GM10847 (cell line): Measurements from ENCODE around the gene OR5K1.

Experiments
- POLR2A ChIP-seq: IDR thresholded peaks from 2 replicates; pipeline ENCODE4 v1.6.1; 2011; ENCODE audit not compliant: insufficient read length; ENCODE audit errors: extremely low read depth

Gene OR5K1

DNA sequence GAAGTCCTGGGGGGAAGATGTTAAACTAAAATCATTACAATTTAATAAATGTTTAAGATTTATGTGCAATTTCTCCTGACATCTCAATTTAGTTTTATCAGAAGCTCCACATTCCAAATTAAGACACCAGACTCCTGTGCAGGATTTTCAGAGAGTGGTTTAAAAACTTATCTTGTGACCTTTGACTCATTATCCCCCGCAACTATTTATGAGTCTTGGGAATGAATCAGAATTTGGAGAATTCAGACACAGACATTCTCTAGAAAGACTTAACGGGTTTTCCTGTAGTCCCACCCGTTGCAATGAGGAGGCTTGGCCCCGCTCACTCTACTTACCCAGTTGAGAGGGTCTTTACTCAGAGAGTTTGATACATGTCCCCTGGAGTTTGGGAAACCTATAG is 41.5 kb downstream of the OR5K1 start:
- no peak for TF ChIP-seq POLR2A

DNA sequence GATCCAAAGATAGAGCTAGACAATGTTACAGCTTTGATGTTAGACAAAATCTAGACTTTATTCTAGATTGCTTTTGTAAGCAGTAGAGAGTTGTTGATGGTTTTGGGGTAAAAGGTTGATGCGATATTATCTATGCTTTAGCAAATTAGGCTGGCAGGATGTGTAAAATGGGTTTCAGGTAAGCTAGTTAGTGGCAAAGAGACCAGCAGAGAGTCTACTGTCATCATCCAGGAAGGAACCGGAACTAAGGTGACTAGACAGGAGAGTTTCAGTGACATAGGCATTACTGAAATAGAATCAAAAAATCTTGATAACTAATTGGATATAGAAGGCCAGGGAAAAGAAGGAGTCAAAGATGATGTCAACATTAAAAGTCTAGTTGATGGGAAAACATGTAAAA is 45.6 kb downstream of the OR5K1 start:
- TF ChIP-seq POLR2A, result no peak

DNA sequence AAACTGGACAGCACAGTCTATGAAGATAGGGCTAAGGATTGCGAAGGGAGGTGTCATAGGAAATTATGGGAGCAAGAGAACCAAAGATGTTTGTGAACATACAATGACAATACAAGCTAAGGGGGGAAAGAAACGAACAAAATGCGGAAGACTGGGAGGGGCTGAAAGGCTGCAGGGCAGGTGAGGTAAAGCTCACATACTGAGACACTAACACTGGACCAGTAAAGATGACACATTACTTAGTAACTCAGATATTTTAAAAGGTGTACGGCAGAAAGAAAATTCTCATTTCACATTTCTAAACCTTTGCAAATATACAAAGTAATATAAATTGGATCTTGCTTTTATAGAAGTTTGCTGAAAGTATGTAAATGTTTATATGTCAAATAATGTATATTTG is 49.6 kb downstream of the OR5K1 start:
- no peak for TF ChIP-seq POLR2A

DNA sequence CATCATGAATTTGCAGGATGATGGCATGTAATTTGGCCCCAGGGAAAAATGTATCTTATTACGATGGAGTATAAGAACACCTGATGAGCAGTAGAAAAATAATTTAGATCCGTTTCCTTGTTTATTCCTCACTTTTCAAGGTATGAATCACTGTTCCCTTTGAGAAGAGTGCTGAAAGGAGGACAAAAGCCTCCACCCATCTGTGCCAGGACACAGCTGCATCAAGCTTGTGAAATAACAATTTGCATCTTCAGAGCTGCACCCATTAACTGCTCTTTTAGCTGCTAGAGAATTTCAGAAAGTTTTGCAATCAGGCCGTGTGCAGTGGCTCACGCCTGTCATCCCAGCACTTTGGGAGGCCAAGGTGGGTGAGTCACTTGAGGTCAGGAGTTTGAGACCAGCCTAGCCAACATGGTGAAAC is 50.1 kb downstream of the OR5K1 start:
- no peak for TF ChIP-seq POLR2A

DNA sequence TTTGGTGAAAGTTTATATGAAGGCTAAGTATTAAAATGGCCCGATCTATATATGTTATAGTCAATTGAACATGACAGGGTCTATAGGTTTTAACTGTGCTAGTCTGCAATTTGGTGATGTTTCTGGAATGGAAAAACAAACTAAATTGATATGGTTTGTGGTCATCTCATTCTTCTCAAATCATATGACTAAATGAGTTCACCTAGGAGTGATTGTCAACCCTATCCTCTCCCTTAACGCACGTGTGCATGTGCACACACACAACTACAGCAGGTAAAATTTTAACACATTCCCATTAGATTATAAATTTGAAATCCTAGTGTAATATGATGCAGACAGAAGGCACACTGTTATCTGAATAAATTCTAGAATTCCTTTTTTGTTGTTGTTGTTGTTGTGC is 50.7 kb downstream of the OR5K1 start:
- no peak for TF ChIP-seq POLR2A

DNA sequence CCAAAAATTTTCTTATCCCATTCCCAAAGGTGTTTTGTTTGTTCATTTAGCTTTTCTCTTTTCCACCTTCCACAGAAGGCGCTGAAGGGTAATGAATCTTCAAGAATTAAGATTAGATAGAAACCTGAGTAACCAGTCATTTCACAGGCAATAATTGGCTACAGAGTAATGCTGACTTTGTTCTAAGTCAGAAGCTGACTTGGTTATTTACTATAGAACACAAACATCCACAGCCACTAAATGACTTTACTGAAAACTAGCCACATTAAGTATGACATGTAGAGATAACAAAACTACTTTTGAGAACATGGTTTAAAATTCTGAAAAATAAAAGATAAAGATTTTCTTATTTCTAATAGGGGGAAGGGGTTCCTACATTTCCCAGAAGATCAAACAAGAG is 51.9 kb downstream of the OR5K1 start:
- TF ChIP-seq POLR2A, result no peak

DNA sequence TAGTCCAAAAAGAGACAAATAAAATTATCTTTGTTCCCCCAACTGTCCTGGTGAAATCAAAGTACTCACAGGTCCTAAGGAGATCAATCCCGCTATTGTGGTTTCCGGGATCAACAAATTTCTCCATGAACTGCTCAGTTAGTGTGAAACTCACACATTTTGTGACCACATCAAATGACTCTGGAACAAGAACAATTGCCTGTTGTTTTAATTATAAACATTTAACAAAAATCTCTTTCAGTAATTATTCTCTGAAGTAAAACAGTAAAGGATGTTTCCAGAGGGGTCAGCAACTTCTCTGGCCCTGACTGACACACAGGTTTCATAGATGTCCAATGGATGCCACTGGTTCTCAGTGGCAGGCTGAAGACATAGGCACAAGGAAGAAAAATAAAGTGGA is 55.8 kb downstream of the OR5K1 start:
- no peak for TF ChIP-seq POLR2A

DNA sequence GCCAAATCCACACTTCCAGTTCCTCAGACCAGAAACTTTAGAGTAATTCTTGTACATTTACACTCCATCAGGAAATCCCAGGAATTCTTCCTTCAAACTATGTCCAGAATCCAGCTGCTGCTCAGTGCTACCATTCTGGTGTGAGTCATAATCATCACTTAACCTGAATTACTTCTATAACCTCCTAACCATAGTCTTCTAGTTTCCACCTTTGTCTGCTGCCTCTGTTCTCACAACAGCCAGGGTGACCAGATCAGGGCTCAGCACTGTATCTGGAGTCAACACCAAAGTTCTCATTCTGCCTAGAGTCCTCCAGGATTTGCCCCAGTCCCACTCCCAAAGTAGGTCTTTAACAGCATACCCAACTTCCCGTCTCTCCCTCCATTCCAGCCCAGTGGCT is 56.4 kb downstream of the OR5K1 start:
- no peak for TF ChIP-seq POLR2A

DNA sequence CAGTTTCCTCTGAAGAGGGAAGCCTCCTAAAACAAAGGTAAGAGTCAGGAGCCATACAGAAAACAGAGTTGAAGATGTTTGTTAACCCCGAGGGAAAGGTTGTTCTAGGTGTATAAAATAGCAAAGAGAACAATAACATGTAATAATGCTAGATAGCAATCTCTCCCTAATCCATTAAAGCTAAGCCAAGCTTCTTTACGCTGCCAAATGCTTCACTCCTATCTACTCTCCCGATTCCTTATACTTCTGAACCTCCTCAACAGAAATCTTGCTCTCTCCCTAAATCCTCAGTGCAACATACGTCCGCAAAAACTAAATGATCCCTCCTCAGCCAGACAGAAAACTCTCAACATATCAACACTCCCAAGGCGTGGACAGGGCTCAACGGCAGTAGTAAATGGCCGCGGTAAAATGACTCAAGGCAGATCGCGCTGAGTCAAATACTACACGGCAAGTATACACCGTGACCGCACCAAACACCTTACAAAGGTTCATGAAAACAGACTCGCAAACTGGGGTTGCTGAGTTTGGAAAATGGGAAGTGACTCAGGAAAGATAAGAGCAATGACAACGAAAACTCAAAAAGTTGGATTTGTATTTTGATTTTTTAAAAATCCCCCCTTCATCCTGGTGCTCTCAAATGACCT is 59.0 kb downstream of the OR5K1 start:
- TF ChIP-seq POLR2A, result no peak
